Panc1 (cell line): ENCODE results near the gene ANO4.

Source experiments
- CTCF ChIP-seq: fragments of 450-650 bp; IDR thresholded peaks from 2 replicates; pipeline ENCODE4 v1.5.1; 2017; ENCODE audit warnings: mild to moderate bottlenecking
- POLR2AphosphoS5 ChIP-seq: IDR thresholded peaks from 2 replicates; pipeline ENCODE4 v1.6.1; 2012; ENCODE audit warnings: mild to moderate bottlenecking, low read depth, low read length, moderate library complexity
- SIN3A ChIP-seq: IDR thresholded peaks from 2 replicates; pipeline ENCODE4 v1.6.1; 2012; ENCODE audit warnings: low read depth, mild to moderate bottlenecking, low read length, moderate library complexity, borderline replicate concordance; ENCODE audit not compliant: insufficient read depth
- TCF7L2 ChIP-seq: IDR thresholded peaks from 2 replicates; pipeline ENCODE4 v1.6.1; 2011; ENCODE audit warnings: mild to moderate bottlenecking, low read depth, low read length, inconsistent platforms
- TF ChIP-seq, protein P1 (sequence below), 2 experiments: IDR thresholded peaks; 2 replicates each; pipeline ENCODE4 v1.6.1; 2011 to 2012; ENCODE audit warnings: low read depth in 2 of 2, control low read depth in 1 of 2, low read length in 1 of 2, mild to moderate bottlenecking in 1 of 2, moderate library complexity in 1 of 2; ENCODE audit not compliant: insufficient read depth in 1 of 2

- TF ChIP-seq CTCF: no peak
- no peak for TF ChIP-seq POLR2AphosphoS5
- no peak for TF ChIP-seq SIN3A
- TF ChIP-seq, protein P1, sequence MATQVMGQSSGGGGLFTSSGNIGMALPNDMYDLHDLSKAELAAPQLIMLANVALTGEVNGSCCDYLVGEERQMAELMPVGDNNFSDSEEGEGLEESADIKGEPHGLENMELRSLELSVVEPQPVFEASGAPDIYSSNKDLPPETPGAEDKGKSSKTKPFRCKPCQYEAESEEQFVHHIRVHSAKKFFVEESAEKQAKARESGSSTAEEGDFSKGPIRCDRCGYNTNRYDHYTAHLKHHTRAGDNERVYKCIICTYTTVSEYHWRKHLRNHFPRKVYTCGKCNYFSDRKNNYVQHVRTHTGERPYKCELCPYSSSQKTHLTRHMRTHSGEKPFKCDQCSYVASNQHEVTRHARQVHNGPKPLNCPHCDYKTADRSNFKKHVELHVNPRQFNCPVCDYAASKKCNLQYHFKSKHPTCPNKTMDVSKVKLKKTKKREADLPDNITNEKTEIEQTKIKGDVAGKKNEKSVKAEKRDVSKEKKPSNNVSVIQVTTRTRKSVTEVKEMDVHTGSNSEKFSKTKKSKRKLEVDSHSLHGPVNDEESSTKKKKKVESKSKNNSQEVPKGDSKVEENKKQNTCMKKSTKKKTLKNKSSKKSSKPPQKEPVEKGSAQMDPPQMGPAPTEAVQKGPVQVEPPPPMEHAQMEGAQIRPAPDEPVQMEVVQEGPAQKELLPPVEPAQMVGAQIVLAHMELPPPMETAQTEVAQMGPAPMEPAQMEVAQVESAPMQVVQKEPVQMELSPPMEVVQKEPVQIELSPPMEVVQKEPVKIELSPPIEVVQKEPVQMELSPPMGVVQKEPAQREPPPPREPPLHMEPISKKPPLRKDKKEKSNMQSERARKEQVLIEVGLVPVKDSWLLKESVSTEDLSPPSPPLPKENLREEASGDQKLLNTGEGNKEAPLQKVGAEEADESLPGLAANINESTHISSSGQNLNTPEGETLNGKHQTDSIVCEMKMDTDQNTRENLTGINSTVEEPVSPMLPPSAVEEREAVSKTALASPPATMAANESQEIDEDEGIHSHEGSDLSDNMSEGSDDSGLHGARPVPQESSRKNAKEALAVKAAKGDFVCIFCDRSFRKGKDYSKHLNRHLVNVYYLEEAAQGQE (IDR thresholded peaks at IDR 0.05; ENCODE audit: insufficient read depth in 1 of 2, low read depth in 2 of 2, low read length in 1 of 2): no peak
- TF ChIP-seq TCF7L2: no peak
Measured at GRCh38 chr12:101051901-101052550, 257.4 kb downstream of the ANO4 start.
